OCI-LY3 (cell line): ENCODE results near the gene JAKMIP2.
A peak's percentile ranks its signal among the peaks of the same experiment; 100 is the strongest.

ENCODE experiments used
- H2AFZ ChIP-seq: fragments of 200-600, 300-600 bp; shearing (Covaris generic); 2 replicates; pipeline ENCODE4 v1.6.0; 2014; ENCODE audit warnings: antibody characterized with exemption, low read depth, low read length
- H3K27ac ChIP-seq: fragments of 200-600, 300-600 bp; sonication (generic); 2 replicates; pipeline ENCODE4 v1.5.1; 2014; ENCODE audit warnings: mild to moderate bottlenecking, low read length, moderate library complexity, mixed read lengths
- H3K27me3 ChIP-seq: fragments of 200-600, 300-600 bp; sonication (generic); 2 replicates; pipeline ENCODE4 v1.6.1; 2014; ENCODE audit warnings: low read depth, low read length, mixed read lengths
- H3K36me3 ChIP-seq: fragments of 200-600, 300-600 bp; sonication (generic); replicated peaks from 2 replicates; pipeline ENCODE3; 2014; ENCODE audit warnings: low read depth, low read length, mixed read lengths
- H3K4me1 ChIP-seq: fragments of 300-600, 200-600 bp; sonication (generic); 2 replicates; pipeline ENCODE4 v1.6.1; 2014; ENCODE audit warnings: low read length, mixed read lengths
- H3K4me2 ChIP-seq: fragments of 200-600, 300-600 bp; sonication (generic); 2 replicates; pipeline ENCODE4 v1.6.1; 2014; ENCODE audit warnings: low read length, mixed read lengths
- H3K4me3 ChIP-seq: fragments of 300-600, 200-600 bp; sonication (generic); 2 replicates; pipeline ENCODE4 v1.5.1; 2014; ENCODE audit warnings: antibody characterized with exemption, mild to moderate bottlenecking, low read length, moderate library complexity
- H3K79me2 ChIP-seq: fragments of 300-600, 200-600 bp; shearing (Covaris generic); 2 replicates; pipeline ENCODE4 v1.6.1; 2014; ENCODE audit warnings: mild to moderate bottlenecking, low read length, mixed read lengths
- H3K9ac ChIP-seq: fragments of 300-600, 200-600 bp; shearing (Covaris generic); 2 replicates; pipeline ENCODE4 v1.6.0; 2014; ENCODE audit warnings: mild to moderate bottlenecking, low read length, moderate library complexity
- H3K9me3 ChIP-seq: fragments of 200-600, 300-600 bp; shearing (Covaris generic); 2 replicates; pipeline ENCODE4 v1.6.1; 2014; ENCODE audit warnings: low read length, mixed read lengths; ENCODE audit not compliant: insufficient read depth
- H4K20me1 ChIP-seq: fragments of 200-600, 300-600 bp; sonication (generic); 2 replicates; pipeline ENCODE4 v1.6.1; 2016; ENCODE audit warnings: low read length, mixed read lengths; ENCODE audit not compliant: insufficient read depth
- EZH2phosphoT487 ChIP-seq: fragments of 200-600 bp; shearing (Covaris generic); IDR thresholded peaks from 2 replicates; pipeline ENCODE4 v1.6.1; 2018; ENCODE audit warnings: antibody characterized with exemption, mixed run types, low read depth
- TF ChIP-seq, protein P1 (sequence below): fragments of 200-600, 300-600 bp; sonication (generic); IDR thresholded peaks from 2 replicates; pipeline ENCODE4 v1.5.1; 2014; ENCODE audit warnings: antibody characterized with exemption, low read length, low read depth

JAKMIP2 gene

DNA sequence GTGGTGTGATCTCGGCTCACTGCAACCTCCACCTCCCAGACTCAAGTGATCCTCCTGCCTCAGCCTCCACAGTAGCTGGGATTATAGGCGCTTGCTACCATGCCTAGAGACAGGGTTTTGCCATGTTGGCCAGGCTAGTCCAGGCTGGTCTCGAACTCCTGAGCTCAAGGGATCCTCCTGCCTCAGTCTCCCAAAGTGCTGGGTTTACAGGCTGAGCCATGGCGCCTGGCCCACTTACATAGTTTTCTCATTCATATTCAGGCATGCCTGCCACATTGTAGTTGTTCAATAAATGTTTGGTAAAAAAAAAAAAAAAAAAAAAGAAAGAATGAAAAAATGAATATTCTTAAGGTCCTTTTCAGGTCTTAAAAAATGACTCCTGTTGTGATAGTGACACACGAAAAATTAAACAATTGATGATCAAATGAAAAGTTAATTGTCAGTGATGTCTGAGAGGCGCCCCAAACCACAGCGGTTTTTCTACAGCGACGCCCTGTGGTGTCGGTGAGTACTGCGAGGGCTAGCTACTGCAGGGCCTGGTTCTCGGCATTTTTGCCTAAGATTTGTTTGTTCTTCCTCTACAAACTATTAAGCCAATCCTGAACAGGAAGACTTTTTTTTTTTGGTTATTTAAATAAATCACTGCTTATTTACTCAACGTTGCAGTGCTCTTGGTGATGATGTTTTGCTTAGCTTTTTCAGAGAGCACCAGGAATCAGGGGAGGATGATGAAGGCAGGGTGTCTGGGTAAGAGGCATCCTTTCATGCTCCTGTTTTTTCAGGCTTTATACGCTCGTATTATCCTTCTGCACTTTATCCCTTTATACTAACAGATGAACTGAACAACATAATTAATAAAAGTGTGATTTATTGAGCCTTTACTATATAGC lies 205.6 kb downstream of the JAKMIP2 start:
- Histone ChIP-seq H3K4me3 (no peak overlapping the region), H4K20me1 (no peaks in the 10 kb centered on the region), H3K27ac (no peak overlapping the region), H3K9me3 (no peaks in the 10 kb centered on the region), H3K9ac (no peak overlapping the region), H2AFZ (no peak overlapping the region), H3K4me1 (no peaks in the 10 kb centered on the region), H3K36me3 (no peaks in the 10 kb centered on the region), H3K4me2 (no peak overlapping the region), H3K27me3 (no peaks in the 10 kb centered on the region), H3K79me2 (no peaks in the 10 kb centered on the region)
- TF ChIP-seq EZH2phosphoT487 = no peak
- TF ChIP-seq, protein P1, sequence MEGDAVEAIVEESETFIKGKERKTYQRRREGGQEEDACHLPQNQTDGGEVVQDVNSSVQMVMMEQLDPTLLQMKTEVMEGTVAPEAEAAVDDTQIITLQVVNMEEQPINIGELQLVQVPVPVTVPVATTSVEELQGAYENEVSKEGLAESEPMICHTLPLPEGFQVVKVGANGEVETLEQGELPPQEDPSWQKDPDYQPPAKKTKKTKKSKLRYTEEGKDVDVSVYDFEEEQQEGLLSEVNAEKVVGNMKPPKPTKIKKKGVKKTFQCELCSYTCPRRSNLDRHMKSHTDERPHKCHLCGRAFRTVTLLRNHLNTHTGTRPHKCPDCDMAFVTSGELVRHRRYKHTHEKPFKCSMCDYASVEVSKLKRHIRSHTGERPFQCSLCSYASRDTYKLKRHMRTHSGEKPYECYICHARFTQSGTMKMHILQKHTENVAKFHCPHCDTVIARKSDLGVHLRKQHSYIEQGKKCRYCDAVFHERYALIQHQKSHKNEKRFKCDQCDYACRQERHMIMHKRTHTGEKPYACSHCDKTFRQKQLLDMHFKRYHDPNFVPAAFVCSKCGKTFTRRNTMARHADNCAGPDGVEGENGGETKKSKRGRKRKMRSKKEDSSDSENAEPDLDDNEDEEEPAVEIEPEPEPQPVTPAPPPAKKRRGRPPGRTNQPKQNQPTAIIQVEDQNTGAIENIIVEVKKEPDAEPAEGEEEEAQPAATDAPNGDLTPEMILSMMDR = peak; percentile 24

DNA sequence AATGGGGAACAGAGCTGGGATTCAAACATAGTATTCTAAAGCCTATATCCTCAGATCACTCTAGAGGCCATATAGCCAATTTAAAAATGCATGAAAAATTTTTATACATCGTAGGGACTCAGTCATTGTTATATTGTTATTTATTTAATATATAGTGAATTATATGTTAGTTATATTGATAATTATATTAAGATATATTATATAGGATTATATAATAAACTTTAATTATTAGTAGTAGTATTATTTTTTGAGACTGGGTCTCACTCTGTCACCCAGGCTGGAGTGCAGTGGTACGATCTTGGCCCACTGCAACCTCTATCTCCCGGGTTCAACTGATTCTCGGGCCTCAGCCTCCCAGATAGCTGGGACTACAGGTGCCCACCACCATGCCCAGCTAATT lies 206.9 kb downstream of the JAKMIP2 start:
- Histone ChIP-seq H3K4me2 (no peak overlapping the region), H2AFZ (no peak overlapping the region), H3K27me3 (no peaks in the 10 kb centered on the region), H3K79me2 (no peaks in the 10 kb centered on the region), H3K36me3 (no peaks in the 10 kb centered on the region), H4K20me1 (no peaks in the 10 kb centered on the region), H3K4me1 (no peaks in the 10 kb centered on the region), H3K27ac (no peak overlapping the region), H3K4me3 (no peak overlapping the region), H3K9me3 (no peaks in the 10 kb centered on the region), H3K9ac (no peak overlapping the region)
- no peak for TF ChIP-seq EZH2phosphoT487

DNA sequence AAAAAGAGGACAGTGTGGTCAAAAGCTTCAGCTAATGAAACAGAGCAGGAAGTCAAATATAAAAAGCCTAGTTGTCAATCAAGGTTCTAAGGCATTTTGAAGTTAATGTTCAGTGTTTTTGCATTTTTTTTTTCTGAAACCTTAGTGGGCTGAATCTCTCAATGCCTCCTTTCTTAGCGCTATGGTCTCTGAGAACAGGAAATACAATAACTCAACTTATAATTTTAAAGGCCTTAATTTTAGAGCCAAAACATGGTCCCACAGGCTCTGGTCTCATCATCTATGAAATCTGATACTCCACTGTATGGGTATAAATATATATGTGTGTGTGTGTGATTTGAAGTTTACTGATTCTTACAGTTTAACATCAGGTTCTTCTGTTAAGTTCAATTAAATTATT lies 209.3 kb downstream of the JAKMIP2 start:
- no peak overlapping the region for H3K9ac ChIP-seq
- no peak overlapping the region for H3K4me3 ChIP-seq
- H4K20me1 ChIP-seq = no peaks in the 10 kb centered on the region
- no peaks in the 10 kb centered on the region for H3K9me3 ChIP-seq
- no peak for TF ChIP-seq EZH2phosphoT487
- TF ChIP-seq, protein P1 = no peak
- H3K4me2 ChIP-seq = no peak overlapping the region
- H3K27ac ChIP-seq = no peak overlapping the region
- H3K27me3 ChIP-seq = no peaks in the 10 kb centered on the region
- H3K79me2 ChIP-seq = no peaks in the 10 kb centered on the region
- no peak overlapping the region for H2AFZ ChIP-seq
- H3K4me1 ChIP-seq = no peaks in the 10 kb centered on the region
- H3K36me3 ChIP-seq = no peaks in the 10 kb centered on the region

DNA sequence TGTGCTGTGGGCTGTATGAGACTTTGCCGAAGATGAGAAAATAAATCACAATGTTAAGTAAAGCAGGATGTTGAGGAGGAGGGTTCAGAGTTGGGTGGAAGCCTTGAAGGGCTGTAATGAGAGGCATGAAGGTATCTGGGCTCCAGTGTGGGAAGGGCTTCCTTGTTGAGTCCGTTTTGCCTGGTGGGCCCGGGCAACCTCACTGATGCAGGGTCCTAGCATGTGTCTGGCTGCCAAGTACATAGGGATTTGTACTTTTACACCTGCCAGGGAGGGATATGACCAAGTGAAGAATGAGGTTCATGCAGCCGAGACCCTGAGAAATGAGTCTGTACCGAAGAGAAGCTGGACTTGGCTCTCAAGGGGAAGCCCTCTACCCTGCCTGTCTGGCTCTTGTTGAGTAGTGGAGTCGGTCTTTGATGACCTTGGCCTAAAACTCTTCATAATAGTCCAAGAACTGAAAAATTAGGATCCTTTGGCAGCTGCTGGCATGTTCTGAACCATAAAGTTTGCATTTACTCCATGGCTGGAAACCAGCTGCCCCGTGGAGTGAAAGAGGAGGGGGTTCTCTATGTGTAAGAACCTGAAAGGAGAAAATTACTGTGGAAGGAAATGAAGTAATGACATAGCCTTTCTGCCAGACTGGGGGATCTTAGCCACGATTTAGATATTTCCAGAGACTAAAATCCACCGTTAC lies 213.7 kb downstream of the JAKMIP2 start:
- TF ChIP-seq EZH2phosphoT487 = no peak
- TF ChIP-seq, protein P1 = no peak
- Histone ChIP-seq H3K9me3 (no peaks in the 10 kb centered on the region), H3K79me2 (no peaks in the 10 kb centered on the region), H3K36me3 (no peaks in the 10 kb centered on the region), H3K4me2 (no peak overlapping the region), H4K20me1 (no peaks in the 10 kb centered on the region), H3K27me3 (no peaks in the 10 kb centered on the region), H3K4me1 (no peaks in the 10 kb centered on the region), H3K4me3 (no peak overlapping the region), H3K9ac (no peak overlapping the region), H3K27ac (no peak overlapping the region), H2AFZ (no peak overlapping the region)
